ENCODE data around the gene MAD2L1BP.

DNA sequence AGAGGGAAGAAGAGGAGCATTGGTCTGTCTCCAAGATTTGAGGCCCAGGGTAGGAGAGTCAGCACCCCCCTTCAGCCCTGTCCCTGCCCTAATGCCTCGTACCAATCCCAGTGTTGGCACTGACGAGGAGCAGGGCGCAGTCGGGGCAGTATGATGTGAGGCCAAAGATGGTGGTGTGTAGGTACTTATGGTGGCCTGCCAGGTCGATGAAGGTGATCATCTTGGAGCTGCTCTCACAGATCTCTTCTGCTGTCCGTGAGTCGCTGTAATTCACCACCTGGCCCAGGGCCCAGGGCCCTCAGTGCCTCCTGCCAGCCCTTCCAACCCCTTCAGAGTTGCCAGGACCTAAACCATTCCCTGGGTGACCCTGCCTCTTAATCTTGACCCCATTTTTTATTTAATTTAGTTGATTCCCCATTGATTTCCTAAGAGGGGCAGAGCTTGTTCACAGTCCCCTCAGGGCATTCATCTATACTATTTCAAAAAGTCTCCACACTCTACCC is 10.8 kb upstream of the MAD2L1BP start:
- TF ChIP-seq, protein P1, sequence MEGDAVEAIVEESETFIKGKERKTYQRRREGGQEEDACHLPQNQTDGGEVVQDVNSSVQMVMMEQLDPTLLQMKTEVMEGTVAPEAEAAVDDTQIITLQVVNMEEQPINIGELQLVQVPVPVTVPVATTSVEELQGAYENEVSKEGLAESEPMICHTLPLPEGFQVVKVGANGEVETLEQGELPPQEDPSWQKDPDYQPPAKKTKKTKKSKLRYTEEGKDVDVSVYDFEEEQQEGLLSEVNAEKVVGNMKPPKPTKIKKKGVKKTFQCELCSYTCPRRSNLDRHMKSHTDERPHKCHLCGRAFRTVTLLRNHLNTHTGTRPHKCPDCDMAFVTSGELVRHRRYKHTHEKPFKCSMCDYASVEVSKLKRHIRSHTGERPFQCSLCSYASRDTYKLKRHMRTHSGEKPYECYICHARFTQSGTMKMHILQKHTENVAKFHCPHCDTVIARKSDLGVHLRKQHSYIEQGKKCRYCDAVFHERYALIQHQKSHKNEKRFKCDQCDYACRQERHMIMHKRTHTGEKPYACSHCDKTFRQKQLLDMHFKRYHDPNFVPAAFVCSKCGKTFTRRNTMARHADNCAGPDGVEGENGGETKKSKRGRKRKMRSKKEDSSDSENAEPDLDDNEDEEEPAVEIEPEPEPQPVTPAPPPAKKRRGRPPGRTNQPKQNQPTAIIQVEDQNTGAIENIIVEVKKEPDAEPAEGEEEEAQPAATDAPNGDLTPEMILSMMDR (IDR thresholded peaks at IDR 0.05), result no peak
- TF ChIP-seq EP300 (IDR thresholded peaks at IDR 0.05) (no peak), POLR2A (IDR thresholded peaks at IDR 0.05) (no peak)
